ENCODE data around the gene XCR1. TPM values are rescaled to one million over a fixed set of nuclear protein-coding genes. Genes with fewer than 3 reads are reported as not detected.

XCR1 gene
- total and polyA plus RNA-seq, 2 of the 8 experiments (the other 6 are each of a cell fraction or from before 2014, with no cell fraction given): 0.53 TPM; not detected in 1

GRCh38 chr3:46075816-46076215 lies 48.5 kb upstream of the XCR1 start:
- no peaks in the 10 kb centered on the region for H3K79me1 ChIP-seq (ENCODE audit: low read depth, low read length)
- H4K8ac ChIP-seq (ENCODE audit: extremely low read depth, insufficient read depth, low read length): no peak overlapping the region
- H4K20me1 ChIP-seq (replicated peaks in 1 of 2; ENCODE audit: control insufficient read depth in 1 of 2, insufficient read depth in 2 of 2, low read length in 2 of 2): no peaks in the 10 kb centered on the region
- H2AK5ac ChIP-seq (ENCODE audit: low read depth, low read length): no peak overlapping the region
- H3K4me1 ChIP-seq (replicated peaks in 1 of 4; ENCODE audit: control insufficient read depth in 3 of 4, insufficient read depth in 4 of 4, low read length in 3 of 4): no peaks in the 10 kb centered on the region
- no peaks in the 10 kb centered on the region for H3K79me2 ChIP-seq (ENCODE audit: control insufficient read depth in 1 of 2, insufficient read depth in 2 of 2, low read length in 2 of 2)
- POLR2A ChIA-PET (ENCODE audit: partially characterized antibody): interaction anchor here (0.7 kb wide), 1 partner anchor 735 kb away, joined by 3 read pairs; no protein-coding TSS in a partner anchor
- H3K14ac ChIP-seq (ENCODE audit: insufficient read length): no peak overlapping the region
- no peak for DNase-seq (ENCODE audit: low read depth in 1 of 2, low spot score in 2 of 2)
- no peaks in the 10 kb centered on the region for H3K23me2 ChIP-seq (ENCODE audit: low read depth, low read length)
- H4K91ac ChIP-seq (replicated peaks; ENCODE audit: insufficient read length, low read length): no peak overlapping the region
- no peak overlapping the region for H3K4ac ChIP-seq (replicated peaks; ENCODE audit: insufficient read length, low read depth, low read length)
- no peaks in the 10 kb centered on the region for H3K36me3 ChIP-seq (ENCODE audit: control insufficient read depth in 2 of 4, insufficient read depth in 4 of 4, low read length in 3 of 4)
- no peak overlapping the region for H2BK120ac ChIP-seq (replicated peaks; ENCODE audit: low read depth, low read length)
- H3K4me2 ChIP-seq (ENCODE audit: insufficient read depth in 1 of 2, low read depth in 2 of 2, low read length in 2 of 2): no peak overlapping the region
- no peak for TF ChIP-seq EGR1 (IDR thresholded peaks at IDR 0.05; ENCODE audit: borderline replicate concordance, low read depth, low read length)
- no peak overlapping the region for H2AFZ ChIP-seq (ENCODE audit: low read length)
- no peak overlapping the region for H2BK5ac ChIP-seq (ENCODE audit: low read depth, low read length)
- peaks cover 3 to 8% of the 10 kb centered on the region in 2 experiments; a peak in 3 of 4 replicates for H3K9me3 ChIP-seq (ENCODE audit: insufficient read depth in 2 of 2, low read depth in 1 of 2, low read length in 1 of 2)
- H3K23ac ChIP-seq (ENCODE audit: insufficient read length): no peak overlapping the region
- H4K5ac ChIP-seq (ENCODE audit: insufficient read length, low read depth, low read length): no peak overlapping the region
- no peak overlapping the region for H3K56ac ChIP-seq (replicated peaks; ENCODE audit: insufficient read length, low read depth, low read length)
- 80% methylated on average over 1 of the region's 1 CpG; no CpG with 5 or more reads in 1 of the 2 experiments for WGBS, 2 experiments (ENCODE audit: extremely low coverage in 1 of 2, insufficient coverage in 1 of 2, insufficient read length in 1 of 2, insufficient replicate concordance in 2 of 2, low coverage in 1 of 2, low lambda C conversion rate in 2 of 2, missing lambda C conversion rate in 1 of 2)
- no peak overlapping the region for H3K4me3 ChIP-seq (ENCODE audit: extremely low read depth in 1 of 4, insufficient read depth in 2 of 4, low read depth in 3 of 4, low read length in 4 of 4)
- H2BK20ac ChIP-seq (ENCODE audit: low read length): no peak overlapping the region
- H2BK15ac ChIP-seq (ENCODE audit: low read length): no peak overlapping the region
- no peaks in the 10 kb centered on the region for H3K27me3 ChIP-seq (replicated peaks in 1 of 4; ENCODE audit: control insufficient read depth in 3 of 4, extremely low read depth in 1 of 4, insufficient read depth in 3 of 4, low read length in 3 of 4)
- CTCF ChIA-PET (ENCODE audit: partially characterized antibody): interaction anchor here (0.8 to 7.4 kb wide), 12 partner anchors 9 to 302 kb away, joined by 3 to 92 read pairs (median 4); no protein-coding TSS in a partner anchor
- H3K18ac ChIP-seq (ENCODE audit: extremely low read depth, low read length): no peak overlapping the region
- FAIRE-seq: no peak
- H3K27ac ChIP-seq (ENCODE audit: low read depth, low read length): no peak overlapping the region
- H2BK12ac ChIP-seq (ENCODE audit: low read depth, low read length): no peak overlapping the region
- H3K9ac ChIP-seq (replicated peaks in 1 of 4; ENCODE audit: extremely low read depth in 1 of 4, low read depth in 3 of 4, low read length in 3 of 4): no peak overlapping the region

All from H1 (cell line).